GM10266 (cell line): ENCODE data around the gene MYOZ3.

Experiments
- DNase-seq: peaks from one replicate; pipeline ENCODE4 v3.0.0; 2012; ENCODE audit errors: extremely low spot score
- TF ChIP-seq, protein P1 (sequence below): IDR thresholded peaks from 2 replicates; pipeline ENCODE4 v1.5.1; 2012; ENCODE audit warnings: mild to moderate bottlenecking, low read depth; ENCODE audit not compliant: control insufficient read depth, insufficient read depth; ENCODE audit errors: missing control alignments

MYOZ3 gene

GRCh38 chr5:150633429-150633828, 27.6 kb upstream of the MYOZ3 start:
- TF ChIP-seq, protein P1, sequence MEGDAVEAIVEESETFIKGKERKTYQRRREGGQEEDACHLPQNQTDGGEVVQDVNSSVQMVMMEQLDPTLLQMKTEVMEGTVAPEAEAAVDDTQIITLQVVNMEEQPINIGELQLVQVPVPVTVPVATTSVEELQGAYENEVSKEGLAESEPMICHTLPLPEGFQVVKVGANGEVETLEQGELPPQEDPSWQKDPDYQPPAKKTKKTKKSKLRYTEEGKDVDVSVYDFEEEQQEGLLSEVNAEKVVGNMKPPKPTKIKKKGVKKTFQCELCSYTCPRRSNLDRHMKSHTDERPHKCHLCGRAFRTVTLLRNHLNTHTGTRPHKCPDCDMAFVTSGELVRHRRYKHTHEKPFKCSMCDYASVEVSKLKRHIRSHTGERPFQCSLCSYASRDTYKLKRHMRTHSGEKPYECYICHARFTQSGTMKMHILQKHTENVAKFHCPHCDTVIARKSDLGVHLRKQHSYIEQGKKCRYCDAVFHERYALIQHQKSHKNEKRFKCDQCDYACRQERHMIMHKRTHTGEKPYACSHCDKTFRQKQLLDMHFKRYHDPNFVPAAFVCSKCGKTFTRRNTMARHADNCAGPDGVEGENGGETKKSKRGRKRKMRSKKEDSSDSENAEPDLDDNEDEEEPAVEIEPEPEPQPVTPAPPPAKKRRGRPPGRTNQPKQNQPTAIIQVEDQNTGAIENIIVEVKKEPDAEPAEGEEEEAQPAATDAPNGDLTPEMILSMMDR: no peak

DNA sequence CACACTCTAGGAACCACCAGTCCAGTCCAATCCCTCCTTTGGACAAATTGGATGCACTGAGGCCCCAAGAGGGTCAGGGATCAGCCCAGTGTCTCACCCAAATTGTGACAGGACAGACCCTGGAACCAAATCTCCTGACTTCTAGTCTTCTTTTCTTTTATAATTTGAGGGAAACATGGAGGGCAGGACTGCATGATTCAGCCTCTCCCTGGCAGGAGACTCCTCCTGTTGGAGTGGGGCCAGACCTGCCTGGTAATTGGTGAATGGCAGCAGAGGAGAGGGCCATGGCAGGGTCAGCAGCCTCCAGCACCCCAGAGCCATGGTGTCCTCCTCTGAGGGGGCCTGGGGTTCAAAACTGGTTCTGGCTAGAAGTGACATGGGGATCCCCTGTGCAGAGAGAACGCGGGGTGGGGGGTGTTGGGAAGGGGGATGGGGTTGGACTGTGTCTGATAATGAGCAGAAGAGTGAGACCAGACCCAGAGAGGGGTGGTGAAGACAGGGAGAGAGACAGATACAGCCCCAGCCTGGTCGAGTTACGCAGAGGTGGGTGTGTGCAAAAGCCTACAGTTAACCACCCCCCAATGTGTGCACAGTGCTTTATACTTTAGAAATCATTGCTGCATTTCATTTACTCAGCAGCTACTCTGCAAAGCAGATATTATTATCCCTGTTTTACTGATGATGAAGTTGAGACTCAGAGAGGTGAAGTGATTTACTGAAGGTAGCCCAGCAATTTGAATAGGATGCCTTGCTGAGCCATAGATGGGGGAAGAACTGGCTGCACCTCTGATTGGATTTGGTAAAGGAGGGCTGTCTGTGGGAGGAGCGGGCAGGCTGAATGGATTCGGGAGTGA, 24.4 kb upstream of the MYOZ3 start:
- TF ChIP-seq, protein P1: no peak
- no peak for DNase-seq

More at GRCh38 chr5:150633429-150633828, 27.6 kb upstream of the MYOZ3 start:
- no peak for DNase-seq

DNA sequence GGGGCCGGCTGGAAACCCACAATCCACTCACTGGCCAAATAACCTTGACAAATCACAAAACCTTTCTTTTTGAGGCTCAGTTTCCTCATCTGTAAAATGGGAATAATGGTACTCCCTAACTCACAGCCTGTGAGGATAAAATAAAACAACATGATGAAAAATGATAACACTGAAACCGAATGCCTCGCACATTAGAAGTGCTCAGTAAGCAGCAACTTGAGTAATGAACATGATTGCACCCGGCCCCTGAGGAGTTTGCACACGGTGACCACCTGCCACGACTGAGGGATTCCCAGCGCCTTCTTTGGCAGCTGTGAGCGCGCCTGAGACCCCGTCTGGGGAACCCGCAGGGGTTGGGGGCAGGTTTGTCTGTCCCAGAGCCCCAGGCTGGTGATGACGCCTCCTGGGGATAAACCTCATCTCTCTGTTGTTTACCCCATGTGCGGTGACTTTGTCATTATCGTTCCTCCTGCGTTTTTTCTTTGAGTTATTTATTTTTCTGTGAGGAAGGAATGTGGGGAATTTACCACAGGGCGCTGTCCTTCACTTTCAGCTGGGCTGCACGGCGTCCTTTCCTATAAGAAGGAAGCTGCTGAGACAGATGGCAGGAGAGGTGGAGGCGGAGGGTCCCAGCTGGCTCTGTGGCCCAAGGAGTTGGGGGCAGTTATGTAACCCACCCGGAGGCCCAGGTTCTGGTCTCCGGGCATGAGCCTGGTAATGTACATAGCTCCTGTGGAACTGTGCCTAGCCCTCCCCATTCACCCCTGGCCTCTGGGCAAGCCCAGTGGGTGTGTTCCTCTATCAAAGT, 23.6 kb upstream of the MYOZ3 start:
- no peak for DNase-seq
- TF ChIP-seq, protein P1: no peak

DNA sequence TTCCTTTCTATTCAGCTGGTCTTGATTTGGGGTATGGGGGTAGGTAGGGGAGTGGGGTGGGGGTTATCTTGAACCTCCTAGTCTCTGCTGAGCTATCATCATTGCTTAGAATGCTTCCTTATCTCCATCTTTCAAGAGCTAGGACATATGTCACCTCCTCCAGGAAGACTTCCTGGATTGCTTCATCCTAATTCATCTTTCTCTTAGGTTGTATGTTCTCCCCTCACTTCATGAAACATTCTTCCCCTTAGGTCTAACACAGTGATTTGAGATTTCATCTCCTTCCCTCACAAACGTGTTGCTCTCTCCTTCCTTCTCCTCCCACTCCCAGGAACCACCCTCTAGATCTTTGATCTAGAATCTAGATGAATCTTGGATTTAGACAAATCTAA, 23.0 kb upstream of the MYOZ3 start:
- TF ChIP-seq, protein P1: no peak
- DNase-seq: no peak

- TF ChIP-seq, protein P1: no peak
- no peak for DNase-seq
These were observed 22.3 kb upstream of the MYOZ3 start for GRCh38 chr5:150638488-150639376.

DNA sequence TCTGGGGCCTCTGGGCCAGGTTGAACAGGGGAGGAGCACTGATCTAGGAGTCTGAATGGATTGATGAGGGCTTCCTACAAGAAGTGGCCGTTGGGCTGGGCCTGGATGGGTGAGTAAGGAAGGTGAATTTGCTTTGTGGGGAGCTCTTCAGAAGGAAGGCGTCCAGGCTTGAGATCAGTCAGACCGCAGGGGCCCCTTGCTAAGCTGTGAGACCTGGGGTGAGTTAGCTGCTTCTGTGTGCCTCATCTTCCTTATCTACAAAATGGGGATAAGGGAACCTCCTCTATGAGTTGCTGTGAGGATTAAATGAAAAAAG, 21.7 kb upstream of the MYOZ3 start:
- DNase-seq: no peak
- TF ChIP-seq, protein P1: no peak
